Keratinocyte (primary cell): ENCODE measurements around the gene OR1M1. TPM values are rescaled to one million over a fixed set of nuclear protein-coding genes. Genes with fewer than 3 reads are reported as not detected.

Experiments
- DNase-seq: peaks from one replicate; pipeline ENCODE4 v3.0.0-alpha.2; 2011; ENCODE audit warnings: low read depth, missing footprints, low spot score
- FAIRE-seq: peaks from 2 replicates; lab custom pipeline; 2011; peaks lifted over from hg19 to GRCh38; lab: Jason Lieb, UNC
- H2AFZ ChIP-seq: 2 replicates; pipeline ENCODE4 v1.6.0; 2012; ENCODE audit warnings: low read length, control low read depth, inconsistent platforms; ENCODE audit not compliant: control insufficient read depth
- H3K27ac ChIP-seq: 2 replicates; pipeline ENCODE4 v1.5.1; 2011; ENCODE audit warnings: low read length; ENCODE audit not compliant: control insufficient read depth, insufficient read depth
- H3K27me3 ChIP-seq: 3 replicates; pipeline ENCODE4 v1.6.0; 2011; ENCODE audit warnings: low read length; ENCODE audit not compliant: control insufficient read depth, insufficient read depth; ENCODE audit errors: extremely low read depth
- H3K36me3 ChIP-seq, 2 experiments: 2 replicates in 1 of 2; 3 replicates in 1 of 2; pipeline ENCODE4 v1.5.1; 2011; ENCODE audit warnings: low read length in 2 of 2, mild to moderate bottlenecking in 1 of 2; ENCODE audit not compliant: control insufficient read depth in 2 of 2, insufficient read depth in 2 of 2; ENCODE audit errors: extremely low read depth in 1 of 2
- H3K4me1 ChIP-seq: 3 replicates; pipeline ENCODE4 v1.5.1; 2011; ENCODE audit warnings: low read length; ENCODE audit not compliant: control insufficient read depth, insufficient read depth; ENCODE audit errors: extremely low read depth
- H3K4me2 ChIP-seq: 3 replicates; pipeline ENCODE4 v1.6.0; 2011; ENCODE audit warnings: low read depth, low read length; ENCODE audit not compliant: control insufficient read depth, insufficient read depth; ENCODE audit errors: extremely low read depth
- H3K4me3 ChIP-seq, 3 experiments: fragments of 200-600 bp in 1 of 3; sonication (generic) in 1 of 3; 2 replicates in 2 of 3; 3 replicates in 1 of 3; pipeline ENCODE4 v1.5.1; 2011 to 2016; ENCODE audit warnings: low read length in 3 of 3, mild to moderate bottlenecking in 3 of 3, control low read depth in 2 of 3, inconsistent platforms in 1 of 3, low read depth in 1 of 3, mixed read lengths in 1 of 3, mixed run types in 1 of 3, moderate library complexity in 1 of 3; ENCODE audit not compliant: control insufficient read depth in 2 of 3, insufficient read depth in 2 of 3; ENCODE audit errors: extremely low read depth in 1 of 3
- H3K79me2 ChIP-seq: 2 replicates; pipeline ENCODE4 v1.6.0; 2012; ENCODE audit warnings: low read length; ENCODE audit not compliant: control insufficient read depth, insufficient read depth
- H3K9ac ChIP-seq: 3 replicates; pipeline ENCODE4 v1.6.0; 2011; ENCODE audit warnings: low read length; ENCODE audit not compliant: control insufficient read depth, insufficient read depth; ENCODE audit errors: extremely low read depth
- H3K9me1 ChIP-seq: 3 replicates; pipeline ENCODE4 v1.6.0; 2011; ENCODE audit warnings: low read length; ENCODE audit not compliant: control insufficient read depth, insufficient read depth; ENCODE audit errors: extremely low read depth
- H3K9me3 ChIP-seq: 2 replicates; pipeline ENCODE4 v1.5.1; 2012; ENCODE audit warnings: low read depth, low read length; ENCODE audit not compliant: control insufficient read depth
- H4K20me1 ChIP-seq: 3 replicates; pipeline ENCODE4 v1.6.0; 2011; ENCODE audit warnings: low read length; ENCODE audit not compliant: control insufficient read depth, insufficient read depth; ENCODE audit errors: extremely low read depth
- CTCF ChIP-seq, 3 experiments: IDR thresholded peaks in 1 of 3; conservative IDR thresholded peaks in 1 of 3; optimal IDR thresholded peaks in 1 of 3; 2 replicates in 2 of 3; 3 replicates in 1 of 3; pipeline versions ENCODE3 to v1.5.1; 2011; ENCODE audit warnings: low read length in 3 of 3, mild to moderate bottlenecking in 3 of 3, moderate library complexity in 2 of 3, control low read depth in 1 of 3, inconsistent platforms in 1 of 3; ENCODE audit not compliant: insufficient read depth in 2 of 3; ENCODE audit errors: extremely low read depth in 1 of 3
- EZH2 ChIP-seq: IDR thresholded peaks from one replicate; pipeline ENCODE4 v1.6.1; 2012; ENCODE audit warnings: inconsistent platforms, mild to moderate bottlenecking, low read length, moderate library complexity
- dilution Hi-C: fragments of 300-500 bp; cut with MboI; formaldehyde crosslinking; loops from one replicate; pipeline ENCODE4 v1.7.0; 2020; ENCODE audit warnings: low sequenced_read_pairs; ENCODE audit not compliant: extremely low pct_ligation_motif_present
- polyA plus RNA-seq, 5 experiments: library from polyadenylated mRNA; depleted of rRNA in 3 of 5; stranded (reverse) in 3 of 5; stranded (forward) in 1 of 5; unstranded in 1 of 5; fragments of >200 nt; gene quantifications; 1 replicate in 1 of 5; 2 replicates in 3 of 5; 3 replicates in 1 of 5; pipeline versions ENCODE4 v1.2.1 to v1.2.3, GENCODE V29; 2011 to 2012; ENCODE audit warnings: missing spikeins in 2 of 5, low read depth in 1 of 5, low replicate concordance in 1 of 5

The OR1M1 gene
- polyA plus RNA-seq, 1 donor (not counting 4 experiments of a cell fraction or from before 2014, with no cell fraction given): not detected

- FAIRE-seq (no peak), DNase-seq (no peak)
- no peak within 1 kb of the TSS for H3K4me2 ChIP-seq
- no peaks in the 10 kb centered on the region for H3K79me2 ChIP-seq
- H3K4me1 ChIP-seq: peaks cover 4% of the 10 kb centered on the region
- no peak within 1 kb of the TSS for H3K9ac ChIP-seq
- H3K4me3 ChIP-seq: no peak within 1 kb of the TSS
- TF ChIP-seq CTCF (optimal IDR thresholded peaks at IDR 0.05 in 1 of 3, IDR thresholded peaks at IDR 0.05 in 1 of 3, conservative IDR thresholded peaks at IDR 0.05 in 1 of 3; ENCODE audit: extremely low read depth in 1 of 3, insufficient read depth in 2 of 3, low read length in 3 of 3): no peak
- TF ChIP-seq EZH2: no peak
- no peaks in the 10 kb centered on the region for H3K36me3 ChIP-seq
- H3K9me3 ChIP-seq: no peaks in the 10 kb centered on the region
- no peaks in the 10 kb centered on the region for H3K9me1 ChIP-seq
- no peak within 1 kb of the TSS for H3K27ac ChIP-seq
- dilution Hi-C loops: no loop called here
- H2AFZ ChIP-seq: no peak within 1 kb of the TSS
- no peaks in the 10 kb centered on the region for H3K27me3 ChIP-seq
- no peaks in the 10 kb centered on the region for H4K20me1 ChIP-seq
Measured at GRCh38 chr19:9126900-9127405, 40.1 kb downstream of the OR1M1 start, which contains the start of gene OR7G3. TSS of gene OR7G3 (minus strand) at chr19:9126950. CDS start at chr19:9126950, 0 bp downstream.

DNA sequence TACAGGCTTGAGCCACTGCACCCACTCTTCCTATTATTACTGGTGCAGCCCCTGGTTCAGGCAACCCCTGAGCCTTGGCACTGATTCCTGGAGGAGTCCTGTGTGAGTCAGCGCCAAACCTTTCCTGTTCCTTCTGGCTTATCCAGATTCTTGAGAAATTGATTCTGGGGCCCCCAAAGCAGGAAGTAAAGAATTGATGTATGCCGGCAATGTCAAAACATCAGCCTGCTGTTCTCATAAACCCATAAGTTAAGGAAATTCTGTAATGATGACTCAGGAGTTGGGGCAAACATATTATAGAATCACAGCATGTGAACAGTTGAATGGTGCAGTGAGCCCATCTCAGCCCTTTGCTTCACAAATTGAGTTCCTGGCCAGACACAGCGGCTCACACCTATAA, 41.3 kb downstream of the OR1M1 start:
- Histone ChIP-seq H3K9me1 (no peaks in the 10 kb centered on the region), H3K79me2 (no peaks in the 10 kb centered on the region), H3K36me3 (no peaks in the 10 kb centered on the region), H3K27ac (no peak overlapping the region), H4K20me1 (no peaks in the 10 kb centered on the region), H3K4me3 (no peak overlapping the region), H2AFZ (no peak overlapping the region), H3K4me1 (peaks cover 4% of the 10 kb centered on the region), H3K9me3 (no peaks in the 10 kb centered on the region), H3K4me2 (no peak overlapping the region), H3K27me3 (no peaks in the 10 kb centered on the region), H3K9ac (no peak overlapping the region)
- FAIRE-seq: no peak
- dilution Hi-C loops: no loop called here
- TF ChIP-seq CTCF (optimal IDR thresholded peaks at IDR 0.05 in 1 of 3, IDR thresholded peaks at IDR 0.05 in 1 of 3, conservative IDR thresholded peaks at IDR 0.05 in 1 of 3; ENCODE audit: extremely low read depth in 1 of 3, insufficient read depth in 2 of 3, low read length in 3 of 3) (no peak), EZH2 (no peak)
- no peak for DNase-seq
